Panc1 (cell line): ENCODE results near the gene THSD7A. TPM values are rescaled to one million over a fixed set of nuclear protein-coding genes. Genes with fewer than 3 reads are reported as not detected.

Experiments used
- ATAC-seq: fragments of 200-7000 bp; cut with Tn5 transposase; 2 replicates; pipeline ENCODE4 v1.9.1; 2020; ENCODE audit warnings: mild to moderate bottlenecking, moderate library complexity
- BruUV-seq: library from RNA; stranded (reverse); fragments of 400-500 nt; replicated peaks from 2 replicates; lab custom pipeline; 2021; lab: Mats Ljungman, UMichigan
- CTCF ChIA-PET: fragments of 300-600 bp; sonication (Branson Sonifier 250); formaldehyde crosslinking; loops from one replicate; lab custom pipeline; 2022; ENCODE audit warnings: antibody characterized with exemption; lab: Charles Lee
- POLR2A ChIA-PET: fragments of 300-600 bp; sonication (Branson Sonifier 250); formaldehyde crosslinking; loops from one replicate; lab custom pipeline; 2022; ENCODE audit warnings: antibody characterized with exemption; lab: Charles Lee
- DNase-seq: peaks from one replicate; pipeline ENCODE4 v3.0.0-alpha.2; 2010; ENCODE audit warnings: low read depth, low spot score
- H3K27ac ChIP-seq: 2 replicates; pipeline ENCODE4 v1.5.1; 2011; ENCODE audit warnings: mild to moderate bottlenecking, low read length, inconsistent platforms
- H3K27me3 ChIP-seq: fragments of 200-500 bp; sonication (Bioruptor generic); 2 replicates; pipeline ENCODE4 v1.6.0; 2014; ENCODE audit warnings: low read length, inconsistent platforms; ENCODE audit not compliant: control insufficient read depth, insufficient read depth
- H3K36me3 ChIP-seq: fragments of 200-500 bp; sonication (Bioruptor generic); 2 replicates; pipeline ENCODE4 v1.5.1; 2014; ENCODE audit warnings: inconsistent platforms, mild to moderate bottlenecking, low read length, moderate library complexity; ENCODE audit not compliant: control insufficient read depth, insufficient read depth
- H3K4me1 ChIP-seq: 2 replicates; pipeline ENCODE4 v1.5.1; 2011; ENCODE audit warnings: inconsistent platforms, mild to moderate bottlenecking, low read length, moderate library complexity; ENCODE audit not compliant: control insufficient read depth, insufficient read depth
- H3K4me3 ChIP-seq, 2 experiments: 2 replicates each; pipeline ENCODE4 v1.5.1; 2011 to 2012; ENCODE audit warnings: low read depth in 2 of 2, low read length in 2 of 2, mild to moderate bottlenecking in 2 of 2, inconsistent platforms in 1 of 2, moderate library complexity in 1 of 2
- H3K9me3 ChIP-seq: fragments of 200-500 bp; sonication (Bioruptor generic); 2 replicates; pipeline ENCODE4 v1.5.1; 2014; ENCODE audit warnings: low read depth, mild to moderate bottlenecking, inconsistent platforms, low read length, moderate library complexity; ENCODE audit not compliant: control insufficient read depth, insufficient read depth
- POLR2AphosphoS5 ChIP-seq: IDR thresholded peaks from 2 replicates; pipeline ENCODE4 v1.6.1; 2012; ENCODE audit warnings: mild to moderate bottlenecking, low read depth, low read length, moderate library complexity
- SIN3A ChIP-seq: IDR thresholded peaks from 2 replicates; pipeline ENCODE4 v1.6.1; 2012; ENCODE audit warnings: low read depth, mild to moderate bottlenecking, low read length, moderate library complexity, borderline replicate concordance; ENCODE audit not compliant: insufficient read depth
- TCF7L2 ChIP-seq: IDR thresholded peaks from 2 replicates; pipeline ENCODE4 v1.6.1; 2011; ENCODE audit warnings: mild to moderate bottlenecking, low read depth, low read length, inconsistent platforms
- in situ Hi-C: cut with HindIII; loops from 2 replicates; pipeline ENCODE4 v1.10.0; 2016; ENCODE audit warnings: low sequenced_read_pairs, low pct_unique_long_range_greater_than_20kb
- intact Hi-C: fragments of 100-400 bp; cut with micrococcal nuclease; formaldehyde crosslinking; loops from one replicate; pipeline ENCODE4 v1.10.0; 2022; ENCODE audit not compliant: unreplicated experiment
- total RNA-seq: library from RNA; stranded (reverse); gene quantifications from one replicate; pipeline ENCODE4 v1.2.1, GENCODE V29; 2021; ENCODE audit not compliant: unreplicated experiment
- TF ChIP-seq, protein P1 (sequence below): fragments of 450-650 bp; IDR thresholded peaks from 2 replicates; pipeline ENCODE4 v1.5.1; 2017; ENCODE audit warnings: mild to moderate bottlenecking
- TF ChIP-seq, protein P2 (sequence below), 2 experiments: IDR thresholded peaks; 2 replicates each; pipeline ENCODE4 v1.6.1; 2011 to 2012; ENCODE audit warnings: low read depth in 2 of 2, control low read depth in 1 of 2, low read length in 1 of 2, mild to moderate bottlenecking in 1 of 2, moderate library complexity in 1 of 2; ENCODE audit not compliant: insufficient read depth in 1 of 2

Gene THSD7A
- total RNA-seq, 1 experiment from 2014 or later = 38.6 TPM

DNA sequence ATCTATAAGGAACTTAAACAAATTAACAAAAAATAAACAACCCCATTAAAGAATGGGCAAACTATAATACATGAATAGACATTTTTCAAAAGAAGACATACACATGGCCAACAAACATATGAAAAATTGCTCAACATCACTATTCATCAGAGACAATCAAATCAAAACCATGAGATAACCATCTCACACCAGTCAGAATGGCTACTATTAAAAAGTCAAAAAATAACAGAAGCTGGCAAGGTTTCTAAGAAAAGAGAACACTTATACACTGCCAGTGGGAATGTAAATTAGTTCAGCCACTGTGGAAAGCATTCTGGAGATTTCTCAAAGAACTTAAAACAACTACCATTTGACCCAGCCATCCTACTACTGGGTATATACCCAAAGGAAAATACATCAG, 280.5 kb downstream of the THSD7A start:
- Histone ChIP-seq H3K4me1 (no peaks in the 10 kb centered on the region), H3K27ac (no peak overlapping the region), H3K36me3 (no peaks in the 10 kb centered on the region), H3K4me3 (no peak overlapping the region), H3K27me3 (no peaks in the 10 kb centered on the region), H3K9me3 (no peaks in the 10 kb centered on the region)
- ATAC-seq (no peak), DNase-seq (no peak)
- no peak for TF ChIP-seq TCF7L2
- TF ChIP-seq SIN3A = no peak
- TF ChIP-seq, protein P1, sequence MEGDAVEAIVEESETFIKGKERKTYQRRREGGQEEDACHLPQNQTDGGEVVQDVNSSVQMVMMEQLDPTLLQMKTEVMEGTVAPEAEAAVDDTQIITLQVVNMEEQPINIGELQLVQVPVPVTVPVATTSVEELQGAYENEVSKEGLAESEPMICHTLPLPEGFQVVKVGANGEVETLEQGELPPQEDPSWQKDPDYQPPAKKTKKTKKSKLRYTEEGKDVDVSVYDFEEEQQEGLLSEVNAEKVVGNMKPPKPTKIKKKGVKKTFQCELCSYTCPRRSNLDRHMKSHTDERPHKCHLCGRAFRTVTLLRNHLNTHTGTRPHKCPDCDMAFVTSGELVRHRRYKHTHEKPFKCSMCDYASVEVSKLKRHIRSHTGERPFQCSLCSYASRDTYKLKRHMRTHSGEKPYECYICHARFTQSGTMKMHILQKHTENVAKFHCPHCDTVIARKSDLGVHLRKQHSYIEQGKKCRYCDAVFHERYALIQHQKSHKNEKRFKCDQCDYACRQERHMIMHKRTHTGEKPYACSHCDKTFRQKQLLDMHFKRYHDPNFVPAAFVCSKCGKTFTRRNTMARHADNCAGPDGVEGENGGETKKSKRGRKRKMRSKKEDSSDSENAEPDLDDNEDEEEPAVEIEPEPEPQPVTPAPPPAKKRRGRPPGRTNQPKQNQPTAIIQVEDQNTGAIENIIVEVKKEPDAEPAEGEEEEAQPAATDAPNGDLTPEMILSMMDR = no peak
- no peak for TF ChIP-seq POLR2AphosphoS5
- no TSS peak for BruUV-seq
- ChIA-PET POLR2A (no interaction called here), CTCF (no interaction called here)
- in situ Hi-C loops (no loop called here), intact Hi-C loops (no loop called here)

DNA sequence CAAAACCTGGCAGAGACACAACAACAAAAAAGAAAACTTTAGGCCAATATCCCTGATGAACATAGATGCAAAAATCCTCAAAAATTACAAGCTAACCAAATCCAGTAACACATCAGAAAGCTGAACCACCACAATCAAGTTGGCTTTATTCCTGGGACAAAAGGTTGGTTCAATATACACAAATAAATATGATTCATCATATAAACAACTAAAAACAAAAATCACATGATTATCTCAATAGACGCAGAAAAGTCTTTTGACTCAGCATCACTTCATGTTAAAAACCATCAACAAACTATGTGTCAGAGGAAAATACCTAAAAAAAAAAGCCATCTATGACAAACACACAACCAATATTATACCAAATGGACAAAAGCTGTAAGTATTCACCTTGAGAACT, 283.5 kb downstream of the THSD7A start:
- DNase-seq = peak; percentile 12
- intact Hi-C loops = no loop called here
- CTCF ChIA-PET = no interaction called here

More for the DNA sequence above, 283.5 kb downstream of the THSD7A start:
- TF ChIP-seq, protein P1 = no peak
- TF ChIP-seq TCF7L2 (no peak), SIN3A (no peak), POLR2AphosphoS5 (no peak)
- TF ChIP-seq, protein P2, sequence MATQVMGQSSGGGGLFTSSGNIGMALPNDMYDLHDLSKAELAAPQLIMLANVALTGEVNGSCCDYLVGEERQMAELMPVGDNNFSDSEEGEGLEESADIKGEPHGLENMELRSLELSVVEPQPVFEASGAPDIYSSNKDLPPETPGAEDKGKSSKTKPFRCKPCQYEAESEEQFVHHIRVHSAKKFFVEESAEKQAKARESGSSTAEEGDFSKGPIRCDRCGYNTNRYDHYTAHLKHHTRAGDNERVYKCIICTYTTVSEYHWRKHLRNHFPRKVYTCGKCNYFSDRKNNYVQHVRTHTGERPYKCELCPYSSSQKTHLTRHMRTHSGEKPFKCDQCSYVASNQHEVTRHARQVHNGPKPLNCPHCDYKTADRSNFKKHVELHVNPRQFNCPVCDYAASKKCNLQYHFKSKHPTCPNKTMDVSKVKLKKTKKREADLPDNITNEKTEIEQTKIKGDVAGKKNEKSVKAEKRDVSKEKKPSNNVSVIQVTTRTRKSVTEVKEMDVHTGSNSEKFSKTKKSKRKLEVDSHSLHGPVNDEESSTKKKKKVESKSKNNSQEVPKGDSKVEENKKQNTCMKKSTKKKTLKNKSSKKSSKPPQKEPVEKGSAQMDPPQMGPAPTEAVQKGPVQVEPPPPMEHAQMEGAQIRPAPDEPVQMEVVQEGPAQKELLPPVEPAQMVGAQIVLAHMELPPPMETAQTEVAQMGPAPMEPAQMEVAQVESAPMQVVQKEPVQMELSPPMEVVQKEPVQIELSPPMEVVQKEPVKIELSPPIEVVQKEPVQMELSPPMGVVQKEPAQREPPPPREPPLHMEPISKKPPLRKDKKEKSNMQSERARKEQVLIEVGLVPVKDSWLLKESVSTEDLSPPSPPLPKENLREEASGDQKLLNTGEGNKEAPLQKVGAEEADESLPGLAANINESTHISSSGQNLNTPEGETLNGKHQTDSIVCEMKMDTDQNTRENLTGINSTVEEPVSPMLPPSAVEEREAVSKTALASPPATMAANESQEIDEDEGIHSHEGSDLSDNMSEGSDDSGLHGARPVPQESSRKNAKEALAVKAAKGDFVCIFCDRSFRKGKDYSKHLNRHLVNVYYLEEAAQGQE (IDR thresholded peaks at IDR 0.05; ENCODE audit: insufficient read depth in 1 of 2, low read depth in 2 of 2, low read length in 1 of 2) = no peak
- in situ Hi-C loops = no loop called here
- no peak for ATAC-seq
- no peak overlapping the region for H3K27ac ChIP-seq
- BruUV-seq = no TSS peak
- no peaks in the 10 kb centered on the region for H3K9me3 ChIP-seq
- no peaks in the 10 kb centered on the region for H3K36me3 ChIP-seq
- POLR2A ChIA-PET = no interaction called here
- H3K4me3 ChIP-seq = no peak overlapping the region
- no peaks in the 10 kb centered on the region for H3K4me1 ChIP-seq
- H3K27me3 ChIP-seq = no peaks in the 10 kb centered on the region
